K562 (cell line): ENCODE measurements around the gene HK1. TPM values are rescaled to one million over a fixed set of nuclear protein-coding genes. Genes with fewer than 3 reads are reported as not detected.

ENCODE experiments used
- FIP1L1 ChIP-seq: fragments of 200-400 bp; formaldehyde crosslinking; IDR thresholded peaks from 2 replicates; pipeline ENCODE4 v1.6.1; 2018; ENCODE audit warnings: mild to moderate bottlenecking, low read depth, low read length; ENCODE audit not compliant: poor library complexity, severe bottlenecking
- GTF2E2 ChIP-seq: fragments of 200-800 bp; sonication (Bioruptor generic); IDR thresholded peaks from 2 replicates; pipeline ENCODE4 v1.6.1; 2016; ENCODE audit warnings: missing genetic modification characterization, missing compliant biosample characterization
- PTTG1 ChIP-seq: fragments of 450-650 bp; IDR thresholded peaks from 2 replicates; pipeline ENCODE4 v1.6.1; 2016; ENCODE audit warnings: low read depth, mild to moderate bottlenecking, missing genetic modification characterization, missing compliant biosample characterization
- polyA plus RNA-seq, 8 experiments: library from polyadenylated mRNA; depleted of rRNA in 4 of 8; stranded (reverse) in 5 of 8; unstranded in 3 of 8; fragments of >200 nt; fragmentation: Nextera tagmentation in 2 of 8; fragmentation: Illumina TruSeq in 1 of 8; extraction: Ambion mirVana in 2 of 8; extraction: Trizol in 1 of 8; gene quantifications; 2 replicates each; pipeline versions ENCODE4 v1.2.1 to v1.2.3, GENCODE V29; 2011 to 2014; ENCODE audit warnings: inconsistent platforms in 1 of 8, missing spikeins in 1 of 8
- total RNA-seq, 7 experiments: library from RNA; depleted of rRNA in 6 of 7; stranded (reverse); fragments of >200 nt in 6 of 7; fragmentation: Illumina TruSeq in 2 of 7; extraction: Trizol in 2 of 7; gene quantifications; 2 replicates each; pipeline versions ENCODE4 v1.2.1 to v1.2.3, GENCODE V29; 2011 to 2021; ENCODE audit warnings: low replicate concordance in 1 of 7
- TF ChIP-seq, protein P1 (sequence below): fragments of 150-350 bp; IDR thresholded peaks from 2 replicates; pipeline ENCODE4 v1.6.1; 2014; ENCODE audit warnings: low read depth, mild to moderate bottlenecking, low read length, borderline replicate concordance
- TF ChIP-seq, protein P2 (sequence below): fragments of 250-450 bp; sonication (Bioruptor Pico); IDR thresholded peaks from 2 replicates; pipeline ENCODE4 v1.5.0; 2021; ENCODE audit warnings: mild to moderate bottlenecking, moderate library complexity
- TF ChIP-seq, protein P3 (sequence below): fragments of 250-450 bp; sonication (Bioruptor Pico); IDR thresholded peaks from 2 replicates; pipeline ENCODE4 v1.8.0; 2021; ENCODE audit warnings: moderate library complexity, mild to moderate bottlenecking, inconsistent platforms
- TF ChIP-seq, protein P4 (sequence below): sonication (generic); formaldehyde crosslinking; IDR thresholded peaks from 2 replicates; pipeline ENCODE4 v1.8.1; 2022; ENCODE audit warnings: missing genetic modification reagents

Gene HK1
- total and polyA plus RNA-seq, 9 of the 15 experiments (the other 6 are each of a cell fraction or from before 2014, with no cell fraction given): 29.2 to 444 (median 193) TPM

DNA sequence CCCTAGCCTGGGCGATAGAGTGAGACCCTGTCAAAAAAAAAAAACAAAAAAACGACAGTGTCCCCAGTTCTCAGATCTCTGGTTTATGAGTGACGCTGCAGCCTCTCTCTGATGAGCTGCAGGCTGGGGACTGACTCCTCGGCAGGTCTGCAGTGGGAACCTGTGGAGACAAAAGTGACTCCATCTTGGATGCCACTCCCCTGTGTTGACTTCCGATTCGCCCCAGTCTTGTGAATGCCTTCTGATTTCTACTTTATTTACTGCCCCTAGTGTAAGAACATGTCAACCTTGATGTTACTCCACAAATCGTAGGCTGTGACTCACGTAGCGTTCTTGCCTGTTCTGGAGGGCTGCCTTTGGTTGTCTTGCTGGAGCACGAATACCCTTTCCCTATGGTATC is 132.2 kb downstream of the HK1 start (continued):
- TF ChIP-seq, protein P1, sequence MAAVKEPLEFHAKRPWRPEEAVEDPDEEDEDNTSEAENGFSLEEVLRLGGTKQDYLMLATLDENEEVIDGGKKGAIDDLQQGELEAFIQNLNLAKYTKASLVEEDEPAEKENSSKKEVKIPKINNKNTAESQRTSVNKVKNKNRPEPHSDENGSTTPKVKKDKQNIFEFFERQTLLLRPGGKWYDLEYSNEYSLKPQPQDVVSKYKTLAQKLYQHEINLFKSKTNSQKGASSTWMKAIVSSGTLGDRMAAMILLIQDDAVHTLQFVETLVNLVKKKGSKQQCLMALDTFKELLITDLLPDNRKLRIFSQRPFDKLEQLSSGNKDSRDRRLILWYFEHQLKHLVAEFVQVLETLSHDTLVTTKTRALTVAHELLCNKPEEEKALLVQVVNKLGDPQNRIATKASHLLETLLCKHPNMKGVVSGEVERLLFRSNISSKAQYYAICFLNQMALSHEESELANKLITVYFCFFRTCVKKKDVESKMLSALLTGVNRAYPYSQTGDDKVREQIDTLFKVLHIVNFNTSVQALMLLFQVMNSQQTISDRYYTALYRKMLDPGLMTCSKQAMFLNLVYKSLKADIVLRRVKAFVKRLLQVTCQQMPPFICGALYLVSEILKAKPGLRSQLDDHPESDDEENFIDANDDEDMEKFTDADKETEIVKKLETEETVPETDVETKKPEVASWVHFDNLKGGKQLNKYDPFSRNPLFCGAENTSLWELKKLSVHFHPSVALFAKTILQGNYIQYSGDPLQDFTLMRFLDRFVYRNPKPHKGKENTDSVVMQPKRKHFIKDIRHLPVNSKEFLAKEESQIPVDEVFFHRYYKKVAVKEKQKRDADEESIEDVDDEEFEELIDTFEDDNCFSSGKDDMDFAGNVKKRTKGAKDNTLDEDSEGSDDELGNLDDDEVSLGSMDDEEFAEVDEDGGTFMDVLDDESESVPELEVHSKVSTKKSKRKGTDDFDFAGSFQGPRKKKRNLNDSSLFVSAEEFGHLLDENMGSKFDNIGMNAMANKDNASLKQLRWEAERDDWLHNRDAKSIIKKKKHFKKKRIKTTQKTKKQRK: no peak
- TF ChIP-seq, protein P2, sequence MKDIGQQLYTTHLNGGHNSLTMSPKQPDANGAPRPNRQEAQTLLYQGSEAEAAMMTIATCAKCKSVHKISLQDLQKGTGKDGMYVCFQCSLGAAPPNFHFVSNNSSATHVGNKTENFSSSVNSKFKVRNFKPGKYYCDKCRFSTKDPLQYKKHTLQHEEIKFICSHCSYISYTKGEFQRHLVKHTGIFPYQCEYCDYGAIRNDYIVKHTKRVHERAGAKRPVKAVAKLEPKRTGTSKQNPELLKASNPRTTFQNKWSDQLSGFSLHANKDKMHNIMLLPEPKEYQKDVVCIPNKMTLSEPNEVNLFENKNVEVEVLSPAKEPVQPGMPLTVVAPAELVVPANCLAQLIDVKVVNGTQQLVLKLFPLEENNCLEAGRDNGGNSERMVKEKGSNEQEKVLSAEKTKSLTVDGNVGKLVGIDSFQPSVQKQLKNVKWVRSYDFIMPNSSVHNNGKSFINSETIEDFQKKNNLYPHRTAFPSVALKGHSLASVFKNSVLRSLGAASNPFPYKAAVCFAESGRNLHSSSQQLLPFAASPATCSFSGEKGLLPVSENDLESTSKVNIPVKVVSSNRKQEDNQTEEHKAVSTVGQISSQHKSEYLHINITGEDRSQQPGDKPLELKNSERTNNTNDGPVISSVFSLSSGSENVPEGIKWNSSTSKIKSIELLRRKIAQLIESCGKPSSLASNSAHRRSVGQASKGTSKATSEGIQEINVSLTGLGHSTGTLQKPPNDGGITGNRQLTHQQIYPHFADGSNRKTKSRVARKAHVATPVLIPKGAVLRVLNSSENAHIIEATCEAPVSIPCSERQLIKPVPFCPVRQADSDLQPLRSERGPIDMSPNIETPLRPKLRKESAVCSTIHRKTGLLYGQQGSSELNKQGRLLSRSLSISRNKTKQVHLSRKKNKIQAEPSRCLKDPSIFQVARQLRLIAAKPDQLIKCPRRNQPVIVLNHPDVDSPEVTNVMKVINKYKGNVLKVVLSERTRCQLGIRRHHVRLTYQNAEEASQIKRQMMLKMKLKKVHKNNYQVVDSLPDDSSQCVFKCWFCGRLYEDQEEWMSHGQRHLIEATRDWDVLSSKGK: no peak
- TF ChIP-seq, protein P3, sequence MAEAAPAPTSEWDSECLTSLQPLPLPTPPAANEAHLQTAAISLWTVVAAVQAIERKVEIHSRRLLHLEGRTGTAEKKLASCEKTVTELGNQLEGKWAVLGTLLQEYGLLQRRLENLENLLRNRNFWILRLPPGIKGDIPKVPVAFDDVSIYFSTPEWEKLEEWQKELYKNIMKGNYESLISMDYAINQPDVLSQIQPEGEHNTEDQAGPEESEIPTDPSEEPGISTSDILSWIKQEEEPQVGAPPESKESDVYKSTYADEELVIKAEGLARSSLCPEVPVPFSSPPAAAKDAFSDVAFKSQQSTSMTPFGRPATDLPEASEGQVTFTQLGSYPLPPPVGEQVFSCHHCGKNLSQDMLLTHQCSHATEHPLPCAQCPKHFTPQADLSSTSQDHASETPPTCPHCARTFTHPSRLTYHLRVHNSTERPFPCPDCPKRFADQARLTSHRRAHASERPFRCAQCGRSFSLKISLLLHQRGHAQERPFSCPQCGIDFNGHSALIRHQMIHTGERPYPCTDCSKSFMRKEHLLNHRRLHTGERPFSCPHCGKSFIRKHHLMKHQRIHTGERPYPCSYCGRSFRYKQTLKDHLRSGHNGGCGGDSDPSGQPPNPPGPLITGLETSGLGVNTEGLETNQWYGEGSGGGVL (CRISPR knock-in tag): 0 out of 2 replicates have a peak, but pooled peaks have one; percentile 49
- TF ChIP-seq GTF2E2 (tag) (no peak), PTTG1 (tag) (peak; percentile 93), FIP1L1 (no peak)
- TF ChIP-seq, protein P4, sequence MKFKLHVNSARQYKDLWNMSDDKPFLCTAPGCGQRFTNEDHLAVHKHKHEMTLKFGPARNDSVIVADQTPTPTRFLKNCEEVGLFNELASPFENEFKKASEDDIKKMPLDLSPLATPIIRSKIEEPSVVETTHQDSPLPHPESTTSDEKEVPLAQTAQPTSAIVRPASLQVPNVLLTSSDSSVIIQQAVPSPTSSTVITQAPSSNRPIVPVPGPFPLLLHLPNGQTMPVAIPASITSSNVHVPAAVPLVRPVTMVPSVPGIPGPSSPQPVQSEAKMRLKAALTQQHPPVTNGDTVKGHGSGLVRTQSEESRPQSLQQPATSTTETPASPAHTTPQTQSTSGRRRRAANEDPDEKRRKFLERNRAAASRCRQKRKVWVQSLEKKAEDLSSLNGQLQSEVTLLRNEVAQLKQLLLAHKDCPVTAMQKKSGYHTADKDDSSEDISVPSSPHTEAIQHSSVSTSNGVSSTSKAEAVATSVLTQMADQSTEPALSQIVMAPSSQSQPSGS (CRISPR knock-in tag): no peak
